ENCODE results near the gene ARHGAP19.

Gene ARHGAP19

GRCh38 chr10:97190450-97190849 is 102.0 kb downstream of the ARHGAP19 start:
- DNase-seq: no peak

- DNase-seq: no peak
Observed at GRCh38 chr10:97188261-97188711, 104.2 kb downstream of the ARHGAP19 start.

DNA sequence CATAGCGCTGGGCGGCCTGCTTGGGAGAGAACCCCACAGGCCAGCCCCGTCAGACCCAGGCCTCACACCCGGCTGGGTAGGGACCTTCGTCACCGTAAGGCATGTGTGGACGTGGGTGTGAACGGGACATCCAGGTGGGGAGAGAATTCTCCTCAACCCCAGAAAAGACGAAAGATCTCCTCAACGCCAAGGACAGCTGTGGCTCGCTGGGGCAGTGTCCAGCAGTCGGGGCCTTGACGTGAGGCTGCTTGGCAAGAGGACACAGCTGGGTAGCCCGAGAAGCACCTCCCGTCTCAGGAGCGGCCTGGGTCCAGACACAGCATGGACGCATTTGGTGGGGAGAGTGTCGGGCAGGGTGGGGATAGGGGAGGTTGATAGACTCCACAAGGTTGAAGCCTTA is 105.5 kb downstream of the ARHGAP19 start:
- no peak for DNase-seq

DNA sequence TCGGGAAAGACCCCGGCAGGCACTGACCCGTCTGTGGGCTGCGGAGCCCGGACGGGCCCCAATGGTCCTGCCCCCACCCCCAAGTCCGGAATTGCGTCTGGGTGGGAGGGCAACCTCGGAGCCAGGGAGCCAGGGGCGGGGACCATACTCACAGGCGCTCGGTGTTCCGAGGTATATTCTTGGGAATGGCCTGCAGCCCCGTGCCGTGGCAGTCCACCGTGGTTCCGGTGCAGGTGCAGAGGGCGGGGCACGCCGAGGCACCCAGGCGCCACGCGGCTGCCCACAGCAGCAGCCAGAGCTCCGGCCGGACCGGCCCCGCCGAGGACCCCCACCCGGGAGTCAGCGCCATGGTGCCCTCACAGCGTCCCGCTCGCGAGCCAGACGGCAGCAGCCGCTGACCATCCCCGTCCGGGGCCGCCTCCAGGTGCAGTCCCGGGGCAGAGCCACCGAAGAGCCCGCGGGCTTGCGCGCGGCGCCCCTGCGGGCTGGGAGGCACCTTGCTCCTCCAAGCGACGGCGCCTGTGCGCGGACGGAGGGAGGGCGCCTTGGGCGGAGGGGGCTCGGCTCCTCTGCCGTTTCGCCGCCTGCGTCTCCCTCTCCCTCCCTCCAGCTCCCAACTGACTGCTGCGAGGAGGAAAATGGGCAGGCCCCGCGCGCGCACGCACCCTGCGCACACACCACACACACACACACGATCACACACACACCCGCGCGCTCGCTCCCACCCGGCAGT is 106.9 kb downstream of the ARHGAP19 start, which contains the start of gene SLIT1:
SLIT1 (minus strand) TSS at position 634 of the 733 bp plus-strand sequence; CDS start at position 349, 285 bp downstream.
- DNase-seq: no peak

DNA sequence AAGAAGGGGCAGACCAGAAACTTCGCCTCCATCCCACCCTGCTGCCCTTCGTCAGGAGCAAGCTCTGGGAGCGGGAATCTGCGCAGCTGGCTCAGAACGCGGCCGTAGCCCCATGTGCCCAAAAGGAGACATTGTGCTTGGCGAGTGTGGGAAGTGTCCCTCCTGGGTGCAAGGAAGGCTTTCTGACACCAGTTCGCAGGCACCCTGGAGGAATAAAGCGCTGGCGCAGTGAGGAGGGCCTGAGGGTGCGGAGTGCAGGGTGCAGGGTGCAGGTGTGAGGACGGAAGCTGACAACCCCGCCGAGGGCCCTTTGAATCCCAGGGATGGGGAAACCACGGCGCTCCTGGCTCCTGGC is 107.5 kb downstream of the ARHGAP19 start:
- DNase-seq: no peak

DNA sequence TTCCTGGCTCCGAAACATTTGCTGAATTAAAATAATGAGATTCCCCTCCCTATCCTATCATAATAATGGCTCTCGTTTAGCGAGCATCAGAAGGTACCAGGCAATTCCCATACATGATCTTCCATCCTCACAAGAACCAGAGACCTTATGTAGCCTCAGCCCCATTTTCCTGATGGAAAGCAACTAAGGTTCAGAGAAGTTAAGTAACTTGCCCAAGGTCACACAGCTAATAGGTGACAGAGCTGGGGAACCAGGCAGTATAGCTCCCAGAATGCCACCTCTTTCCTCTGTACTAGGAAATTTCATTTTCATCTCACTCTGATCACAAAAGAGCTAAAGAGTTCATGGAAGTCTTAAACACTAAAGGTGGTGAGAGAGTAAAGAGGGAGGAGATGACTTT is 109.1 kb downstream of the ARHGAP19 start:
- DNase-seq: no peak

DNA sequence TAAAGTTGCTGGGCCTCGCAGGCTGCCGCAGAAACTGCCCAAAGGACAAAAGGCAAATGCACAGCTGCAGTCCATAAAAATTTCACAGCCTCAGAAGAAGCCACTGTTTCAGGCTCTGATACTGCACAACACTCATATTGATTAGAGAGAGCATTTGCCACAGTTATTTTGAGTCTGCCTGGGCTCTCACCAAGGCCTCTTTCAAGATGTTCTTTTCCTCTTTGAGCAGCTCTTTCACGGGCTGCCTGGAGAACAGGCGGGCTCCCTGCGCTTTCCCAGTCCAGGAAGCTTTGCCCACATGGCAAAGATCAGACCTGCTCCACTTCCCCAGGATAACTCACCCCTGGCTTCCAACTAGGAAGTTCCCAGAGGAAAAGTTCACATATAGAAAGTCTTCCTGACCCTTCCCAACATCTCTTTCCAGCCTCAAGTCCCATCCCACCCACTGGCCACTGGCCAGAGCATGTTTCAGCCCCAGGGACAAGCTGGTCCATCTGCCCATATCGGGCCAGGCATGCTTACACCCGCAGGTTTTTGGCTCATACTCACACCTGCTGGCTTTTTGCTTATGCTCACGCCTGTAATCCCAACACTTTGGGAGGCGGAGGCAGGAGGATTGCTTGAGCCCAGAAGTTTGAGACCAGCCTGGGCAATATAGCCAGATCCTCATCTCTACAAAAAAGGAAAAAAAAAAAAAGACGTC is 110.0 kb downstream of the ARHGAP19 start:
- DNase-seq: no peak

DNA sequence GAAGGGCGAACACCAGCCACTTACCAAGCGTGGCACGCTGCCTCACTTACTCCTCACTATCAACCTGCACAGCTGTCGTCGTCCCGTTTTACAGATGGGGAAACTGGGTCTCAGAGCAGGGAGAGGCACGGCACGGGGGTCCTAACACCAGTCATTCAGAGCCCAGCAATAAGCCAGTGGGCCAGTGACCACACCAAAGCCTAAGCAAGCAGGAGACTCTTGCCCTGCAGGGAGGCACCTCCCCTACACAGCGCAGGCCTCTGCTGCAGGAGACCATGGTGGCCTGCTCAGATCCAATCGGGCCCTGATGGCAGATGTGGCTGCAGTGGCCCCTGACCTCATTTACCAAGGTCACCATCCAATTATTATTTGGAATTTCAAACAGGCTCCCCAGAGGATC is 111.5 kb downstream of the ARHGAP19 start:
- no peak for DNase-seq

- no peak for DNase-seq
Observed at GRCh38 chr10:97180363-97180755, 112.1 kb downstream of the ARHGAP19 start.

DNA sequence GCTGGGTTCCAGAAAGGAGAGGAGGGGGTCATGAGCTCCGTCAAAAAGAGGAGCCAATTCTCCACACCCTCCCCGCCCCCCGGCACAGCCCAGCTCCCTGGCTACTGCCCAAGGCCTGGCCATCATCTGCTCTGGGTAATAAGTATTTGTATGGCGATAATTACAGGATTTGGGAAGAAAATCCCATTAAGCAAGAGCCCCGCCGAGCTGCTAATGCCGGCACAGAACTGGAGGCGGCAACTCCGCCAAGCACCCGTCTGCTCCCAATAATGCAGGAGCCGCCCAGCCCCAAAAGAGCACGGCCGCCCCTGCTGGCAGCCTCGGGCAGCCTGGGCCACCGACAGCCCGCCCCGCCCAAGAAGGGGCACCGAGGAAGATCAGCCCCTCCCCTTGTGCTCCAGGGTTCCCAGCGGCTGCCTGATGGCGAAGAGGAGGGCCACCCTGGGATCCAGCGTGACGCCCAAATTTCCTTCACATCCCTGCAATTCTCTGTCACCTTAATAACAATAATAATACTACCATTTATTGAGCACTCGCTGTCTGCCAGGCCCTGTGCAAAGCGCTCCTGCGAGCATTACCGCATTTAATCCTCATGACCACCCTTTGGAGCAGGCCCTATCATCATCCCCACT is 112.6 kb downstream of the ARHGAP19 start:
- peak in 3 of 4 experiments; percentile 10 to 38 (median 15) for DNase-seq

DNA sequence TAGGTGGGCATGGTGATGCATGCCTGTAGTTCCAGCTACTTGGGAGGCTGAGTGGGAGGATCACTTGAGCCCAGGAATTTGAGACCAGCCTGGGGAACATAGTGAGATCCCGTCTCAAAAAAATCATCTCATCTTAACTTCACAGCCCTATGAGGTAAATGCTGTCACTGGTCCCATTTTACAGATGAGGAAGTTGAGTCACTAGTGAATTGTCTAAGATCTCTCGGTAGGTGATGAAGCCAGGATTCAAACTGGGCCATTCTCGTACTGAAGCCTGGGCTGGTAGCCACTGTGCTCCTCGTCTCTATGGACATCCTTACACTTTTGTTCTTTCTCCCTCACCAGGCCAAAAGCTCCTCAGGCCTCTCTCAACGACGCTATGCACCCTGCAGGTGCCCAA is 113.1 kb downstream of the ARHGAP19 start:
- no peak for DNase-seq

- no peak for DNase-seq
Observed at GRCh38 chr10:97178074-97178473, 114.4 kb downstream of the ARHGAP19 start.

DNA sequence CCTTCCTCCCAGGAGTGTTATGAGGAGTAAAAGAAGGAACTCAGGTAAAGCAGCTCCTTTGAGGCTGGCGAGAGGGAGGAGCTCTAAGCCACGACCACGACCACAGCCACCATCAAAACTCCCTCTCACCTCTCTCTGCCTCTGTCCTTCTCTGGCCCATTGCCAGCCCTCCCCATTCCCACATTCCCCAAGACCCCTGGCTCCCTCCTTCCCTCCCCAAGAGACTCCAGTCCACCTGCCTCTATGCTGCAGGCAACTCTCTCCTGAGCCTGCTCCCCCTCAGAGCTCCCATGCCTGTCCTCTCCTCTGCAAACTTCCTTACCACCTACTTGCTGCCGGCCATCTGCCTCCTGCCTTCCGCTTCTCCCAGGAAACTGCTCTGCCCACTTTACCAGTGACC is 116.2 kb downstream of the ARHGAP19 start:
- DNase-seq: no peak

- DNase-seq: no peak
Observed at GRCh38 chr10:97175586-97175985, 116.9 kb downstream of the ARHGAP19 start.

DNA sequence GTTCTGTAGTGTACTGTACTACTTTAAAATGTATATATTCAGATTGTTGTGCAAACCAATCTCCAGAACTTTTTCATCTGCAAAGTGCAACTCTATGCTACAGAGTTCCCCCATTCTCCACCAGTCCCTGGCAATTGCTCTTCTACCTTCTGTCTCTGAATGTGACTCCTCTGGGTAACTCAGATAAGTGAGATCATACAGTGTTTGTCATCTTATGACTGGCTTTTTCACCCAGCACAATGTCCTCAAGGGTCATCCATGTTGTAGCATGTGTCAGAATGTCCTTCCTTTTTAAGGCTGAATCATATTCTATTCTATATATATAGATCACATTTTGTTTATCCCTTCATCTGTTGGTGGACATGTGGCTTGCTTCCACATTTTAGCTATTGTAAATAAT is 117.5 kb downstream of the ARHGAP19 start:
- peak; percentile 15 to 59 (median 28) for DNase-seq

DNA sequence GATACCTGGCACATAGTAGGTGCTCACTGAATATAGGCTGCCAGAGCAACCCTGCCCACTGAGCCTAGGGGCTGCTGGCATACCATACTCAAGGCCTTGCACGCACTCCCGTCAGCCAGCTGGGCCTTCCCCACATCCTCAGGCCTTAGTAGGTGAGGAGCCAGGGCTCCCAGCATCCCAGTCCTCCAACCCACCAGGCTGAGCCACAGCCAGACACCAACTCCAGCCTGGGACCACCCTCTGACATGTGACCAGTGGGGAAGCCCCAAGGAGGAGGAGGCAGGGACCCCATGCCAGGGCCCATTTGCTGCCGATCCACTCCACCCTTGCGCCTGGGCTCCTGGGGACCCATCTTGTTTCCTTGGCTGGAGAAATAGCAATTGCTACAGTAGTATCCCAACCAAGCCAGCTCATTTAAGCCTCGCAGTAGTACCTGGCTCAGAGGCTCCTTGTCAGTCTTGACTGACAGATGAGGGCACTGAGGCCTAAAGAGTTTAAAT is 118.1 kb downstream of the ARHGAP19 start:
- no peak for DNase-seq

GRCh38 chr10:97173036-97173435 is 119.4 kb downstream of the ARHGAP19 start:
- no peak for DNase-seq
